Mucosa of descending colon (tissue), 3 donors: ENCODE results near the gene TPST1. TPM values are rescaled to one million over a fixed set of nuclear protein-coding genes. Genes with fewer than 3 reads are reported as not detected.

Source experiments
- ATAC-seq: fragments of 200-7000 bp; cut with Tn5 transposase; one replicate; pipeline ENCODE4 v1.9.1; 2020; ENCODE audit warnings: mild to moderate bottlenecking, moderate library complexity
- DNase-seq, 3 donors: peaks; one replicate each; pipeline ENCODE4 v3.0.0-alpha.2; 2020
- H3K36me3 ChIP-seq: fragments of 200-600 bp; one replicate; pipeline ENCODE4 v1.8.0; 2021; ENCODE audit warnings: low read depth, mild to moderate bottlenecking
- H3K4me1 ChIP-seq: fragments of 200-600 bp; one replicate; pipeline ENCODE4 v1.8.0; 2021; ENCODE audit warnings: low read depth, mild to moderate bottlenecking
- H3K4me3 ChIP-seq: fragments of 200-600 bp; one replicate; pipeline ENCODE4 v1.8.0; 2021; ENCODE audit warnings: mild to moderate bottlenecking
- H3K9me3 ChIP-seq: fragments of 200-600 bp; one replicate; pipeline ENCODE4 v1.8.0; 2021; ENCODE audit warnings: mild to moderate bottlenecking
- intact Hi-C, 2 donors: fragments of 100-400 bp; cut with DNase I in 1 of 2; cut with micrococcal nuclease in 1 of 2; formaldehyde crosslinking; loops; one replicate each; pipeline versions ENCODE4 v1.11.0 to v1.11.1; 2022; cut with DNase I, micrococcal nuclease
- total RNA-seq, 3 donors: library from RNA; stranded (reverse); fragmentation: NEBNext Ultra II Directional in 2 of 3; extraction: Animal tissue kit (Norgen Biotek cat#: 25700) in 2 of 3; gene quantifications; one replicate each; pipeline versions ENCODE4 v1.2.1 to v1.2.4, GENCODE V29; 2021 to 2023
- TF ChIP-seq, protein P1 (sequence below): fragments of 200-600 bp; IDR thresholded peaks from one replicate; pipeline ENCODE4 v1.8.0; 2022; ENCODE audit warnings: antibody characterized with exemption, mild to moderate bottlenecking
- donor health status: DM: no; HTN: no; CAD: no; lungs with moderate emphysema.
- donor health status: DM: no; HTN: no; CAD: no.
- donor health status: DM: no; HTN: yes; CAD: no.

TPST1 gene
- total RNA-seq, 3 donors from 2014 or later, result 3.5 to 15.0 (median 8.5) TPM

DNA sequence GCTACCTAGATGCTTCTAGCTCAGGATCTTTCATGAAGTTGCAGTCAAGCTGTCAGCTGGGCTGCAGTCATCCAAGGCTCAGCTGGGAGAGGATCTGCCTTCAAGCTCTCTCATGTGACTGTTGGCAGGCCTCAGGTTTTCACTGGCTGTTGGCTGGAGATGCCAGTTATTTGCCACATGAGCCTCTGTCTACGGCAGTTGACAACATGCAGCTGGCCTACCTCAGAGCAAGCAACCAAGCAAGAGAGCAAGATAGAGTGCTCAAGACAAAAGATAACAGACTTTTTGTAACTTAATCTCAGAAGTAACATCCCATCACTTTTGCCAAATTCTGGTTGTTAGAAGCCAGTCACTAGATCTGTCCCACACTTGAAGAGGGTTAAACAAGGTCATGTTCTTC lies 125.8 kb downstream of the TPST1 start:
- TF ChIP-seq, protein P1, sequence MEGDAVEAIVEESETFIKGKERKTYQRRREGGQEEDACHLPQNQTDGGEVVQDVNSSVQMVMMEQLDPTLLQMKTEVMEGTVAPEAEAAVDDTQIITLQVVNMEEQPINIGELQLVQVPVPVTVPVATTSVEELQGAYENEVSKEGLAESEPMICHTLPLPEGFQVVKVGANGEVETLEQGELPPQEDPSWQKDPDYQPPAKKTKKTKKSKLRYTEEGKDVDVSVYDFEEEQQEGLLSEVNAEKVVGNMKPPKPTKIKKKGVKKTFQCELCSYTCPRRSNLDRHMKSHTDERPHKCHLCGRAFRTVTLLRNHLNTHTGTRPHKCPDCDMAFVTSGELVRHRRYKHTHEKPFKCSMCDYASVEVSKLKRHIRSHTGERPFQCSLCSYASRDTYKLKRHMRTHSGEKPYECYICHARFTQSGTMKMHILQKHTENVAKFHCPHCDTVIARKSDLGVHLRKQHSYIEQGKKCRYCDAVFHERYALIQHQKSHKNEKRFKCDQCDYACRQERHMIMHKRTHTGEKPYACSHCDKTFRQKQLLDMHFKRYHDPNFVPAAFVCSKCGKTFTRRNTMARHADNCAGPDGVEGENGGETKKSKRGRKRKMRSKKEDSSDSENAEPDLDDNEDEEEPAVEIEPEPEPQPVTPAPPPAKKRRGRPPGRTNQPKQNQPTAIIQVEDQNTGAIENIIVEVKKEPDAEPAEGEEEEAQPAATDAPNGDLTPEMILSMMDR, result no peak
- no peaks in the 10 kb centered on the region for H3K4me1 ChIP-seq
- intact Hi-C loops, result no loop called here
- DNase-seq (peak in 1 of 3 donors; percentile 19), ATAC-seq (no peak)
- H3K36me3 ChIP-seq, result no peaks in the 10 kb centered on the region
- no peak overlapping the region for H3K4me3 ChIP-seq
- H3K9me3 ChIP-seq, result no peaks in the 10 kb centered on the region

DNA sequence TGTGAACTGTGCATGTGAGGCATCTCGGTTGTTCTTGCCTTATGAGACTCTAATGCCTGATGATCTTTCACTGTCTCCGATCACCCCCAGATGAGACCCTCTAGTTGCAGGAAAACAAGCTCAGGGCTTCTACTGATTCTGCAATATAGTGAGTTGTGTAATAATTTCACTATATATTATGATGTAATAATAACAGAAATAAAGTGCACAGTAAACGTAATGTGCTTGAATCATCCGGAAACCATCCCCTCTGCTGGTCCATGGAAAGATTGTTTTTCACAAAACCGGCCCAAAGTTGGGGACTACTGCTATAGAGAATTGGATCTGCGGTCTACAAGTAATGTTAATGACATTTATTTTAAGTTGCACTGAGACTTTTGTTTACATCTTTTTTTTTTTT lies 126.7 kb downstream of the TPST1 start:
- no peaks in the 10 kb centered on the region for H3K36me3 ChIP-seq
- DNase-seq, result no peak

DNA sequence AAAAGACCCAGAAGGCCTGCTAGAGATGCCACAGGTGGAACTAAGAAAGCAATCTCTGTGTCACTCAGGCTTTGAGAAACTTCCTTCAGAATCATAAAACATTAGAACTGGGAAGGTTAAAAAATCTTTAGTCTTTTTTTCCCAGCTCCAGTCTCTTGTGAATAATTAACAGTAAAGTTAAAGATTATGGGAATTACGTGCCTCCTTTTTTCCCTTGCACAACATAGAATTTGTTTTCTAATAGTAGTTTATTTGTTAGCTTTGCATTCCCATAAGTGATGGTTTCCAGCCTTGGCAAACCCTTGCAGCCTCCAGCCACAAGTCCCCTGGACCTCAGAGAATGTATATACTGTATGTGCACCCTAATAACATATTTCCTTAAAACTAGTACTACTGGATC lies 128.3 kb downstream of the TPST1 start:
- intact Hi-C loops, result no loop called here
- H3K4me3 ChIP-seq, result no peak overlapping the region
- H3K4me1 ChIP-seq, result no peaks in the 10 kb centered on the region
- DNase-seq (no peak), ATAC-seq (no peak)
- no peaks in the 10 kb centered on the region for H3K36me3 ChIP-seq
- TF ChIP-seq, protein P1, result no peak
- peaks cover 7% of the 10 kb centered on the region for H3K9me3 ChIP-seq

More for the DNA sequence above, 126.7 kb downstream of the TPST1 start:
- intact Hi-C loops, result no loop called here
- Histone ChIP-seq H3K4me1 (no peaks in the 10 kb centered on the region), H3K4me3 (no peak overlapping the region), H3K9me3 (peaks cover 4% of the 10 kb centered on the region)
- TF ChIP-seq, protein P1, result no peak
- no peak for ATAC-seq

DNA sequence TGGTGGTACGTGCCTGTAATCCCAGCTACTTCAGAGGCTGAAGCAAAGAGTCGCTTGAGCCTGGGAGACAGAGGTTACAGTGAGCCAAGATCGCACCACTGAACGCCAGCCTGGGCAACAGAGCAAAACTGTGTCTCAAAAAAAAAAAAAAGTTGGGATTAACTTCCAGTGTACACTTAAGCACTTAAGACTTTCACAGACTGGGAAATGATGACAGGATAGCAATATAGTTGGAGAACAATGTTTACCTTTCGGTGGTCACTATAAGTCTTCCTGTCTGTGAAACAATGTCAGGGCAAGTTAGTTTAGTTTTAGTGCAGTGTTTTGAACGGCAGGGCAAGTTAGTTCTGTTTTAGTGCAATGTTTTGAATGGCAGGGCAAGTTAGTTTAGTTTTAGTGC lies 130.2 kb downstream of the TPST1 start:
- intact Hi-C loops, result no loop called here
- Histone ChIP-seq H3K4me1 (no peaks in the 10 kb centered on the region), H3K36me3 (no peaks in the 10 kb centered on the region), H3K4me3 (no peak overlapping the region), H3K9me3 (peaks cover 7% of the 10 kb centered on the region)
- DNase-seq, result no peak
- ATAC-seq, result no peak
- TF ChIP-seq, protein P1, result no peak

DNA sequence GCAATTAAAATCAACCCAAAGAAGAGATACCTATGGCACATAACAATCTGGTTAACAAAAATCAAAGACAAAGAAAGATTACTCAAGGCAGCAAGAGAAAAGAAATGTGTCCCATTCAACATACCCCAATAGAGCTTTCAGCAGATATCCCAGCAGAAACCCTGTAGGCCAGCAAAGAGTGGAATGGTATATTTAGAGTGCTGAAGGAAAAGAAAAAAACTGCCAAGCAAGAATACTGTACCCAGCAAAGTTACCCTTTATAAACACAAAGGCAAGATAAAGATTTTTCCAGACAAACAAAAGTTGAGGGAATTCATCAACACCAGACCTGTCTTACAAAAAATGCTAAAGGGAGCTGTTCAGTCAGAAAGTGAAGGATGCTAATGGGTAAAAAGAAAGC lies 131.6 kb downstream of the TPST1 start:
- TF ChIP-seq, protein P1, result no peak
- no peak overlapping the region for H3K4me3 ChIP-seq
- H3K9me3 ChIP-seq, result peaks cover 7% of the 10 kb centered on the region
- H3K36me3 ChIP-seq, result no peaks in the 10 kb centered on the region
- no peaks in the 10 kb centered on the region for H3K4me1 ChIP-seq
- DNase-seq, result no peak
- no peak for ATAC-seq
- intact Hi-C loops, result no loop called here

DNA sequence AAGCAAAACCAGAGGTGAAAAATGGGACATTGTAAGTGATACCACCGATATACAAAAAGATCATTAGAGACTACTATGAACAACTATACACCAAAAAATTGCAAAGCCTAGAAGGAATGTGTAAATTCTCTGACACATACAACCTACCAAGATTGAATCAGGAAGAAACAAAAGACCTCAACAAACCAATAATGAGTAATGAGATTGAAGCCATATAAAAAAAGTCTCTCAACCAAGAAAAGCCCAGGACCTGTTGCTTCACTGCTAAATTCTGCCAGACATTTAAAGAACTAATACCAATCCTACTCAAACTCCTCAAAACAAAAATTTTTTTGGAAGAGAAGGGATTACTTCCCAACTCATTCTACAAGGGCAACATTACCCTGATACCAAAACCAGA lies 134.0 kb downstream of the TPST1 start:
- TF ChIP-seq, protein P1, result no peak
- intact Hi-C loops, result no loop called here
- no peaks in the 10 kb centered on the region for H3K36me3 ChIP-seq
- no peak for DNase-seq
- peaks cover 7% of the 10 kb centered on the region for H3K9me3 ChIP-seq
- no peak for ATAC-seq
- no peak overlapping the region for H3K4me3 ChIP-seq
- H3K4me1 ChIP-seq, result no peaks in the 10 kb centered on the region
